AG04450 (cell line): ENCODE results near the gene ZNF235. TPM values are rescaled to one million over a fixed set of nuclear protein-coding genes. Genes with fewer than 3 reads are reported as not detected.
"Not testable (repeated sequence)": the region's sequence is repeated elsewhere in the genome, so short reads cannot be mapped to it uniquely, and the experiment has no call there.

ENCODE experiments used
- CTCF ChIA-PET: fragments of 300-600, 350-600 bp; formaldehyde crosslinking; extraction: SDS; loops from one replicate; lab custom pipeline; 2022; ENCODE audit warnings: antibody characterized with exemption, inconsistent platforms; lab: Charles Lee
- POLR2A ChIA-PET: fragments of 350-600 bp; formaldehyde crosslinking; extraction: SDS; loops from one replicate; lab custom pipeline; 2021; ENCODE audit warnings: antibody characterized with exemption, inconsistent platforms; lab: Yijun Ruan, JAX
- DNase-seq: peaks from one replicate; pipeline ENCODE4 v3.0.0-alpha.2; 2011; ENCODE audit warnings: low read depth, low spot score
- H3K27ac ChIP-seq: one replicate; pipeline ENCODE4 v1.5.1; 2012; ENCODE audit warnings: low read depth, low read length, control low read depth
- H3K27me3 ChIP-seq: one replicate; pipeline ENCODE4 v1.6.0; 2012; ENCODE audit warnings: low read length; ENCODE audit not compliant: control insufficient read depth, insufficient read depth
- H3K4me3 ChIP-seq: 2 replicates; pipeline ENCODE4 v1.5.1; 2011; ENCODE audit warnings: mild to moderate bottlenecking, low read depth, low read length, control low read depth
- H3K9me3 ChIP-seq: 2 replicates; pipeline ENCODE4 v1.5.1; 2012; ENCODE audit warnings: low read length; ENCODE audit not compliant: control insufficient read depth, insufficient read depth
- polyA minus RNA-seq: library from RNA; depleted of rRNA, polyadenylated mRNA; stranded (reverse); fragments of >200 nt; gene quantifications from 2 replicates; pipeline ENCODE4 v1.2.3, GENCODE V29; 2011; rRNA and poly(A)+ RNA removed
- polyA plus RNA-seq: library from polyadenylated mRNA; depleted of rRNA; stranded (reverse); fragments of >200 nt; gene quantifications from 2 replicates; pipeline ENCODE4 v1.2.3, GENCODE V29; 2011; rRNA removed
- TF ChIP-seq, protein P1 (sequence below): IDR thresholded peaks from 2 replicates; pipeline ENCODE4 v1.5.1; 2011; ENCODE audit warnings: low read depth, low read length, control low read depth, inconsistent platforms

ZNF235 gene
- polyA plus RNA-seq (3.6 and 3.8 TPM in 2 replicates), polyA minus RNA-seq (4.7 and 6.1 TPM in 2 replicates)

GRCh38 chr19:44304659-44305193, at the start of gene ZNF235:
ZNF235 (minus strand) TSS chr19:44305025; CDS start chr19:44303404, 1,621 bp downstream.
- Histone ChIP-seq H3K9me3 (peaks cover 4% of the 10 kb centered on the region; the same call in 1 of the 2 replicates), H3K27ac (peak within 1 kb of the TSS; percentile 86), H3K4me3 (peak within 1 kb of the TSS; percentile 97), H3K27me3 (no peaks in the 10 kb centered on the region)
- TF ChIP-seq, protein P1, sequence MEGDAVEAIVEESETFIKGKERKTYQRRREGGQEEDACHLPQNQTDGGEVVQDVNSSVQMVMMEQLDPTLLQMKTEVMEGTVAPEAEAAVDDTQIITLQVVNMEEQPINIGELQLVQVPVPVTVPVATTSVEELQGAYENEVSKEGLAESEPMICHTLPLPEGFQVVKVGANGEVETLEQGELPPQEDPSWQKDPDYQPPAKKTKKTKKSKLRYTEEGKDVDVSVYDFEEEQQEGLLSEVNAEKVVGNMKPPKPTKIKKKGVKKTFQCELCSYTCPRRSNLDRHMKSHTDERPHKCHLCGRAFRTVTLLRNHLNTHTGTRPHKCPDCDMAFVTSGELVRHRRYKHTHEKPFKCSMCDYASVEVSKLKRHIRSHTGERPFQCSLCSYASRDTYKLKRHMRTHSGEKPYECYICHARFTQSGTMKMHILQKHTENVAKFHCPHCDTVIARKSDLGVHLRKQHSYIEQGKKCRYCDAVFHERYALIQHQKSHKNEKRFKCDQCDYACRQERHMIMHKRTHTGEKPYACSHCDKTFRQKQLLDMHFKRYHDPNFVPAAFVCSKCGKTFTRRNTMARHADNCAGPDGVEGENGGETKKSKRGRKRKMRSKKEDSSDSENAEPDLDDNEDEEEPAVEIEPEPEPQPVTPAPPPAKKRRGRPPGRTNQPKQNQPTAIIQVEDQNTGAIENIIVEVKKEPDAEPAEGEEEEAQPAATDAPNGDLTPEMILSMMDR = no peak
- peak; percentile 94 for DNase-seq
- POLR2A ChIA-PET = interaction anchor here (0.6 to 1.0 kb wide), 3 partner anchors 93 to 195 kb away, joined by 3 to 4 read pairs (median 3); partner anchors contain the start of genes ZNF180 and ZNF227
- CTCF ChIA-PET = no interaction called here

GRCh38 chr19:44346556-44346955, 41.7 kb upstream of the ZNF235 start:
- Histone ChIP-seq H3K4me3 (no peak overlapping the region), H3K27ac (no peak overlapping the region), H3K9me3 (no peaks in the 10 kb centered on the region), H3K27me3 (no peaks in the 10 kb centered on the region)
- ChIA-PET CTCF (no interaction called here), POLR2A (no interaction called here)
- DNase-seq = no peak
- TF ChIP-seq, protein P1 = no peak

- TF ChIP-seq, protein P1 = no peak
- Histone ChIP-seq H3K27ac (no peak overlapping the region), H3K9me3 (no peaks in the 10 kb centered on the region), H3K27me3 (no peaks in the 10 kb centered on the region), H3K4me3 (no peak overlapping the region)
- no peak for DNase-seq
- CTCF ChIA-PET = interaction anchor here (1.0 kb wide), 1 partner anchor 9 kb away, joined by 3 read pairs; no protein-coding TSS in a partner anchor
- POLR2A ChIA-PET = no interaction called here
These were observed 41.1 kb upstream of the ZNF235 start for GRCh38 chr19:44345959-44346358.

DNA sequence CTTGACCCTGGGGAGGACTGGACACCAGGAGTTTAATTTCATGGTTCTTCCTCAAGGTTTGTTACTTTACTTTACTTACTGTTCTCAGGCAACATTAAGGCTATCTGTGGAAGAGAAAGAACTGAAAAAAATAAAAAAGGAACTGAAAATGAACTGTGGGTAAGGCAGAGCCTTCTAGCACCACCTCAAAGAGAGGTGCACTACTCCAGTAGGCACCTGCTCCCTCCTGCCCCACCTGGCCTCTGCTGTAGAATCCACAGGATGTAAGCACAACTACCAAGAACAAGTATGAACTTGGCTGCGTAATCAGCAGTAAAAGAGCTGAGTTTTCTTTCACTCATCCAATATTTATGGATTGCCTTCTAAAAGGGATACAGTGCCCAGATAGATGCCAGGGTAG, 39.4 kb upstream of the ZNF235 start:
- TF ChIP-seq, protein P1 = no peak
- H3K9me3 ChIP-seq = no peaks in the 10 kb centered on the region
- CTCF ChIA-PET = no interaction called here
- POLR2A ChIA-PET = no interaction called here
- no peaks in the 10 kb centered on the region for H3K27me3 ChIP-seq
- no peak overlapping the region for H3K27ac ChIP-seq
- H3K4me3 ChIP-seq = no peak overlapping the region
- no peak for DNase-seq

- ChIA-PET CTCF (no interaction called here), POLR2A (no interaction called here)
- Histone ChIP-seq H3K27ac (no peak overlapping the region), H3K4me3 (no peak overlapping the region), H3K27me3 (no peaks in the 10 kb centered on the region), H3K9me3 (no peaks in the 10 kb centered on the region)
- DNase-seq = no peak
- TF ChIP-seq, protein P1 = no peak
These were observed 37.0 kb upstream of the ZNF235 start for GRCh38 chr19:44341794-44342193.

GRCh38 chr19:44334639-44335038, 29.8 kb upstream of the ZNF235 start:
- CTCF ChIA-PET, H3K4me3 ChIP-seq, POLR2A ChIA-PET, H3K27ac ChIP-seq, H3K27me3 ChIP-seq, DNase-seq: not testable (repeated sequence)
- H3K9me3 ChIP-seq = peaks cover 19% of the 10 kb centered on the region
